ENCODE measurements around the gene MAP2.
A peak's percentile ranks its signal among the peaks of the same experiment; 100 is the strongest.

MAP2 gene

GRCh38 chr2:209469481-209469880 lies 45.6 kb downstream of the MAP2 start:
- in situ Hi-C loops (cut with HindIII; ENCODE audit: low sequenced_read_pairs), result no loop called here
- no peak for DNase-seq (ENCODE audit: low read depth, low spot score)
- H3K4me3 ChIP-seq (ENCODE audit: low read depth, low read length), result no peak overlapping the region
- TF ChIP-seq, protein P1, sequence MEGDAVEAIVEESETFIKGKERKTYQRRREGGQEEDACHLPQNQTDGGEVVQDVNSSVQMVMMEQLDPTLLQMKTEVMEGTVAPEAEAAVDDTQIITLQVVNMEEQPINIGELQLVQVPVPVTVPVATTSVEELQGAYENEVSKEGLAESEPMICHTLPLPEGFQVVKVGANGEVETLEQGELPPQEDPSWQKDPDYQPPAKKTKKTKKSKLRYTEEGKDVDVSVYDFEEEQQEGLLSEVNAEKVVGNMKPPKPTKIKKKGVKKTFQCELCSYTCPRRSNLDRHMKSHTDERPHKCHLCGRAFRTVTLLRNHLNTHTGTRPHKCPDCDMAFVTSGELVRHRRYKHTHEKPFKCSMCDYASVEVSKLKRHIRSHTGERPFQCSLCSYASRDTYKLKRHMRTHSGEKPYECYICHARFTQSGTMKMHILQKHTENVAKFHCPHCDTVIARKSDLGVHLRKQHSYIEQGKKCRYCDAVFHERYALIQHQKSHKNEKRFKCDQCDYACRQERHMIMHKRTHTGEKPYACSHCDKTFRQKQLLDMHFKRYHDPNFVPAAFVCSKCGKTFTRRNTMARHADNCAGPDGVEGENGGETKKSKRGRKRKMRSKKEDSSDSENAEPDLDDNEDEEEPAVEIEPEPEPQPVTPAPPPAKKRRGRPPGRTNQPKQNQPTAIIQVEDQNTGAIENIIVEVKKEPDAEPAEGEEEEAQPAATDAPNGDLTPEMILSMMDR (IDR thresholded peaks at IDR 0.05; ENCODE audit: low read depth, low read length), result no peak

DNA sequence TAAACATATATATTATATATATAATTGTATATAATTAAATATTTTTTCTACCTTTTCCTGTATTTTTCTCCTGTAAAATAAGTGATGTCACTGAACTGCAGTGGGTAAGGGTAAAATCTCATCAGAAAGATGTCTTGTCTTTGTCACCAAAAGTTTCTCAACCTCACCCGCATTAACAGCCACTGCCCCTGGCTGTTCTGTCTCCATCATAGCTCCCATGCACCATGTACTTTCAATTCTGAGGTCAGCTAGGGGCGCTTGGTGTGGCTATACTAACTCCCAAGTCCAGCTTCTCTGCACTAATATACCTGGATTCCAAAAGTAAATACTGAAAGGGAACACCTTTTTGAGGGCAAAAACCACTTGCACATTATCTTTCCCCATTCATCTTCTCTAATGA lies 46.6 kb downstream of the MAP2 start:
- H3K4me3 ChIP-seq (ENCODE audit: low read depth, low read length), result no peak overlapping the region
- no peak for DNase-seq (ENCODE audit: low read depth, low spot score)
- in situ Hi-C loops (cut with HindIII; ENCODE audit: low sequenced_read_pairs), result no loop called here
- TF ChIP-seq, protein P1 (IDR thresholded peaks at IDR 0.05; ENCODE audit: low read depth, low read length), result no peak

DNA sequence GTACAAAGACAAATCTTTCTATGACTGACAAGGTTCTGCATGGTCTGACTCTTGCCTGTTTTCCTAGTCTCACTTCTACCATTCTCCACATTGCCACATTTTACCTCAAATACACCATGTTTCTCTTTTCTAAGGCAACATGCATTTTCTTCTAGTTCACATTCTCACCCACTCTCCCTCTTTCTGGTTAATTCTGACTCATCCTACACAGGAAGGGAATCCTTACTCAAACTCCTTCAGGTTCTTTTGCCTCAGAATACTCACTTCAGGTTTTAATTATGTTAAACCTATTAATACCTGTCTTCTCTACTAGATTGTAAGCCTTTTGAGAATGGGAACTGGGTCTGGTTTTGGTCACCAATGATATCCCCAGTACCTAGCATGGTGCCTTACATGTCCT lies 47.2 kb downstream of the MAP2 start:
- DNase-seq (ENCODE audit: low read depth, low spot score), result peak; percentile 74
- in situ Hi-C loops (cut with HindIII; ENCODE audit: low sequenced_read_pairs), result no loop called here
- no peak overlapping the region for H3K4me3 ChIP-seq (ENCODE audit: low read depth, low read length)
- TF ChIP-seq, protein P1 (IDR thresholded peaks at IDR 0.05; ENCODE audit: low read depth, low read length), result no peak

DNA sequence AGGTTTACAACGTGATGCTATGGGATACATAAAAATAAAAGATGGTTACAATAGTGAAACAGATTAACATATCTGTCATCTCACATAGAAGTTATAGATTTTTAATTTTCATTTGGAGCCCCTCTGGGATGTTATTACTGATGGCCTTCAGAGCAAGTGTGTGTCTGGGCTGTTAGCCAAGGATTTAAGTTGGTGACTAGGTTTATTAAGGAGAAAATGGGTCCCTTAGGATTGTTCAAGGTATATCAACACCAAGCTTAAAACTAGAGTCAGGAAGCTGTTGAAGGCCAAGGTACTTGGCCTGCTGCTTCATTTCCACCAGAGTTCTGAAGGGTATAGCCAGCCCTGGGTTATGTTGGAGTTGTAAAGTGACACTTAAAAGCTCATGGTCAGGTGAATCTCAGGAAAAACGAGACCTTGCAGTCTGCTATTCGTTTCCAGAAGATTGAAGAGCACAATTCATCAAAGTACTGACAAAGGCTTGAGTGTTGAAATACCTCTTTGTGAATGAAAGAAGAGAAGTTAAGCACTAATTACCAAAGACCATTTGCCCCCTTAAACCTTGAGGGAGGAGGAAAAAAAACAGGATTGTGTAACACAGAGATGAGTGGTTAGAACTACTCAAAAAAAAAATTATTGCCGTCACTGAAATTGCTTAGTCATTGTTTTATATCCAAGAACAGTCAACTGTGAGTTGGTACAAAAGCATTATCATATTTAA lies 48.4 kb downstream of the MAP2 start:
- DNase-seq (ENCODE audit: low read depth, low spot score), result peak; percentile 71
- TF ChIP-seq, protein P1 (IDR thresholded peaks at IDR 0.05; ENCODE audit: low read depth, low read length), result no peak
- in situ Hi-C loops (cut with HindIII; ENCODE audit: low sequenced_read_pairs), result no loop called here
- H3K4me3 ChIP-seq (ENCODE audit: low read depth, low read length), result no peak overlapping the region

- TF ChIP-seq, protein P1 (IDR thresholded peaks at IDR 0.05; ENCODE audit: low read depth, low read length), result no peak
- DNase-seq (ENCODE audit: low read depth, low spot score), result no peak
- H3K4me3 ChIP-seq (ENCODE audit: low read depth, low read length), result no peak overlapping the region
- in situ Hi-C loops (cut with HindIII; ENCODE audit: low sequenced_read_pairs), result no loop called here
Measured at GRCh38 chr2:209472871-209473270, 49.0 kb downstream of the MAP2 start.

DNA sequence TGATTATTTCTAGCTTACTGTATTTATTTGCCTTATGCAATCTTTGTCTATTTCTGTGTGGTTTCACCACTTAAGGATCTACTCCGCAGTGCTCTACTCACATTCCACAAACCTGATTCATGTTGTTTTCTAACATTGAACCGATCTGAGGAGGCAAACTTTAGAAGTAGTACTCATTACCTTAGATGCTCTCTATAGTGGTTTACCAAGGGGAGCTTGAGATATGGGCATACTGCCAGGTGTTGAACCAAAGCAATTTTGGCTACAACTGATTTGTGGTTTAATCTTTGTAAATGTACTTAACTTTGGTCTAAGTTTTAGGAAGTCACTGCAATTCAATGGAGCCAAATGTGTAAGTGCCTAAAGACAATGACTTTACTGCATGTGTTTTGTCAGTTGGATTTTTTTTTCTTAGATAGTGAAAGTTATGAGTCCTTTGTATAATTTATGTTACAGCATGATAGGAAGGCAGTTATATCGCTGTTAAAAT lies 50.1 kb downstream of the MAP2 start:
- TF ChIP-seq, protein P1 (IDR thresholded peaks at IDR 0.05; ENCODE audit: low read depth, low read length), result no peak
- peak; percentile 98 for DNase-seq (ENCODE audit: low read depth, low spot score)
- in situ Hi-C loops (cut with HindIII; ENCODE audit: low sequenced_read_pairs), result no loop called here
- H3K4me3 ChIP-seq (ENCODE audit: low read depth, low read length), result no peak overlapping the region

All from astrocyte of the spinal cord (primary cell).